CD4-positive, alpha-beta T cell treated with Interleukin-6 for 4 hours (primary cell): ENCODE measurements around the gene CANT1.
"Not testable (repeated sequence)": the region's sequence is repeated elsewhere in the genome, so short reads cannot be mapped to it uniquely, and the experiment has no call there.

Experiments
- DNase-seq: peaks from one replicate; pipeline ENCODE4 v3.0.0-alpha.2; 2020; ENCODE audit warnings: mixed read lengths

CANT1 gene

GRCh38 chr17:78956254-78956653 is 53.3 kb downstream of the CANT1 start:
- no peak for DNase-seq

- DNase-seq = no peak
Measured at GRCh38 chr17:78954684-78955083, 54.9 kb downstream of the CANT1 start.

- no peak for DNase-seq
Measured at GRCh38 chr17:78953356-78954350, 55.9 kb downstream of the CANT1 start.

- DNase-seq = no peak
Measured at GRCh38 chr17:78952706-78953105, 56.9 kb downstream of the CANT1 start.

- DNase-seq = no peak
Measured at GRCh38 chr17:78951967-78952551, 57.5 kb downstream of the CANT1 start.

- DNase-seq = no peak
Measured at GRCh38 chr17:78950870-78951269, 58.7 kb downstream of the CANT1 start.

- no peak for DNase-seq
Measured at GRCh38 chr17:78947235-78948149, 62.1 kb downstream of the CANT1 start.

GRCh38 chr17:78946631-78947030 is 62.9 kb downstream of the CANT1 start:
- DNase-seq = no peak

- no peak for DNase-seq
Measured at GRCh38 chr17:78946131-78946530, 63.4 kb downstream of the CANT1 start.

GRCh38 chr17:78945455-78945854 is 64.1 kb downstream of the CANT1 start:
- DNase-seq = not testable (repeated sequence)

GRCh38 chr17:78944956-78945355 is 64.6 kb downstream of the CANT1 start:
- DNase-seq = no peak

GRCh38 chr17:78944026-78944425 is 65.5 kb downstream of the CANT1 start:
- DNase-seq = no peak
